GM18873 (cell line): ENCODE data around the gene CWH43.
A peak's percentile ranks its signal among the peaks of the same experiment; 100 is the strongest.
"Not testable (repeated sequence)": the region's sequence is repeated elsewhere in the genome, so short reads cannot be mapped to it uniquely, and the experiment has no call there.

ENCODE experiments used
- ATAC-seq: cut with Tn5 transposase; IDR thresholded peaks from one replicate; pipeline ENCODE4 v1.9.1; 2021; ENCODE audit warnings: mild to moderate bottlenecking, moderate library complexity, moderate number of reproducible peaks; ENCODE audit not compliant: unreplicated experiment, low FRiP score

The CWH43 gene

GRCh38 chr4:48974979-48975640 lies 11.0 kb upstream of the CWH43 start:
- no peak for ATAC-seq

- no peak for ATAC-seq
Observed at GRCh38 chr4:48976041-48976440, 10.0 kb upstream of the CWH43 start.

- no peak for ATAC-seq
Observed at GRCh38 chr4:48979914-48980579, 6.0 kb upstream of the CWH43 start.

- not testable (repeated sequence) for ATAC-seq
Observed at GRCh38 chr4:48984005-48984404, 2.1 kb upstream of the CWH43 start.

GRCh38 chr4:48985602-48985975 lies 486 bp upstream of the CWH43 start:
- ATAC-seq = no peak

- no peak for ATAC-seq
Observed at GRCh38 chr4:48986654-48987164, 634 bp downstream of the CWH43 start.

GRCh38 chr4:48989461-48990203 lies 3.6 kb downstream of the CWH43 start:
- ATAC-seq = no peak

- ATAC-seq = no peak
Observed at GRCh38 chr4:48991357-48991756, 5.3 kb downstream of the CWH43 start.

- ATAC-seq = no peak
Observed at GRCh38 chr4:48997962-48998361, 11.9 kb downstream of the CWH43 start.

- no peak for ATAC-seq
Observed at GRCh38 chr4:48998440-48998839, 12.4 kb downstream of the CWH43 start.

- no peak for ATAC-seq
Observed at GRCh38 chr4:49000806-49001205, 14.7 kb downstream of the CWH43 start.

- no peak for ATAC-seq
Observed at GRCh38 chr4:49002931-49003330, 16.9 kb downstream of the CWH43 start.

- no peak for ATAC-seq
Observed at GRCh38 chr4:49018718-49019295, 32.7 kb downstream of the CWH43 start.

- no peak for ATAC-seq
Observed at GRCh38 chr4:49032440-49033161, 46.5 kb downstream of the CWH43 start.

GRCh38 chr4:49036528-49036927 lies 50.5 kb downstream of the CWH43 start:
- ATAC-seq = no peak

GRCh38 chr4:49044270-49044669 lies 58.2 kb downstream of the CWH43 start:
- ATAC-seq = no peak

GRCh38 chr4:49058306-49058705 lies 72.2 kb downstream of the CWH43 start:
- no peak for ATAC-seq

GRCh38 chr4:49063670-49064069 lies 77.6 kb downstream of the CWH43 start:
- no peak for ATAC-seq

- not testable (repeated sequence) for ATAC-seq
Observed at GRCh38 chr4:49072196-49072595, 86.1 kb downstream of the CWH43 start.

- peak; percentile 27 for ATAC-seq
Observed at GRCh38 chr4:49091883-49092282, 105.8 kb downstream of the CWH43 start.
